ENCODE data around the gene ACTL7A.
"Not testable (repeated sequence)": the region's sequence is repeated elsewhere in the genome, so short reads cannot be mapped to it uniquely, and the experiment has no call there.

The ACTL7A gene

DNA sequence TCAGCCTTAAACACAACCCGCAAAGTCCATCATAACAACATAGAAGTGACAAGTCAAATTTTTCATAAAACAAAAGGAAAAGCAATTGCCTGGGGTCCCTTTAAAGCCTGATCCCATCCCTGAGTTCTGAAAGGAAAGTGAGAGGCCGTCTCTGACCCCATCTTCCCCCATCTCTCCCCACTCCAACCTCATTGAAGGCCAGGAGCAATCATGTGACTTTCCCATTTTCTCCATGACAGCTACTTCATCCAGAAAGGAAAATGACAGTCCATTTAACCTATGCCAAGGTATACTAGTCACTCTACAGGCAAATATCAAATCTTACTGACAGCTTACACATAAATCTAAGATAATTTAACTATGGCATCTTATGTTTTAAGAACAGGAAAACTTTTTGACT, 15.5 kb downstream of the ACTL7A start:
- DNase-seq (ENCODE audit: low read depth, low spot score), result no peak

DNA sequence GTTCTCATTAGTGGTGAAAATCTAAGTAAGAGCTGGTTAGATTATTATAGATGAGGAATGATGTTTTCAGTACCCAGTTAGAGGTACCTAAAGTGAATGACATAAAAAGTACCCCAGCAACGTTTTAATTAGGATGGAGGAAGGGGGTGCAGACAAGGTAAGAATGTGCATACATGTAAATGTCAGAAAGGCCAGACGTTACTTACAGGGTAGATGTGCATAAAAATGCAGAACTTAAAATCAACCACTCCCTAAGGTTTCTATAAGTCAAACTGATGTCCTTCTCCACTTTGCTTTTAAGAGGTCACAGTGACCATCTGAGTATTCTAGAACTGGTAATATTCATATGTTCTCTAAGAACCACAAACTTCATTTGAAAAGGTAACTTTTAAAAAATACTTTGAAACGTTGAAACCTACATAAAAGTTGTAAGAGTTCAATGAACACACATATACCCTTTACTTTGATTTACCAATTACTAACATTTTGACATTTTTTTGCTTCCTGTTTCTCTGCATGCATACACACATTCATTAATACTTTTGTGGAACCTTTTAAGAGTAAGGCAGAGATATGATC, 18.8 kb downstream of the ACTL7A start:
- DNase-seq (ENCODE audit: low read depth, low spot score), result no peak

DNA sequence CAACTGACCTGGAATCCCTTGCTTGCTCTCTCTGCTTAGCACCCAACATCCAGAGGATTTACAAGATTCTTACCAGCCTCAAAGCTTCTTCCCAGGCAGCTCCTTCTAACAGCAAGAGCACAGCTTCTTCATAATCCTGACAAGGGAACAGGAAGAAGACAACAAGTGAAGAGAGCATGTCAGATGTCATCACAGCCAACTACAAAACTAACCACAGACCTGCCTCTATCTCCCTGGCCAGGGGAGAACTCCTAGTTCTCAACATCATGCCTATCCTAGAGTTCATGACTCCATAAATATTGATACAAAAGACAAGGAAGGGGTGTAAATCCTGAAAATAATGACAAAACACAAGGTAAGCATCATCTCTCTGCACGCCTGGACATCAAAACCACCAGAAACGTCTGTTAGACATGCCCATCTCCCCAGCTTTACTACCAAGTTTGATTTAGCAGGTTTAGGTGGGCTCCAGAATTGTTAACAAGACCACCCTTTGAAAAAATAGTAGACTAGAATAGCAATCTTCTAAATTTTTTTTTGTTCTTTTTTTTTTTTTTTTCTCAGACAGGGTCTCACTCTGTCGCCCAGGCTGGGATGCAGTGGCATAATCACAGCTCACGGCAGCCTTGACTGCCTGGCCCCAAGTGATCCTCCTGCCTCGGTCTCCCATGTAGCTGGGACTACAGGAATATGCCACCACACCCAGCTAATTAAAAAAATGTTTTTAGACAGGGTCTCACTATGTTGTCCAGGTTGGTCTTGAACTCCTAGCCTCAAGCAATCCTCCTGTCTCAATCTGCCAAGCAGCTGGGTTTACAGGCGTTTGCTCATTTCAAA, 20.2 kb downstream of the ACTL7A start:
- no peak for DNase-seq (ENCODE audit: low read depth, low spot score)

DNA sequence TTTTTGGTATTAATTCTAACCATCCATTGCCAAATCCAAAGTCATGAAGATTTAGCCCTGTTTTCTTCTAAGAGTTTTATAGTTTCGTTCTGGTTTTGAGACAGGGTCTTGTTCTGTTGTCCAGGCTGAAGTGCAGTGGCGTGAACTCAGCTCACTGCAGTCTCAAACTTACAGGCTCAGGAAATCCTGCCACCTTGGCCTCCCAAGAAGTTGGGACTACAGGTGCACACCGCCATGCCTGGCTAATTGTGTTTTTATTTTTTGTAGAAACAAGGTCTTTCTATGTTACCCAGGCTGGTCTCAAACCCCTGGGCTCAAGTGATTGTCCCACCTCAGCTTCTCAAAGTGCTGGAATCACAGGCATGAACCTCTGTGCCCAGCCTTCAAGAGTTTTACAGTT, 21.0 kb downstream of the ACTL7A start:
- no peak for DNase-seq (ENCODE audit: low read depth, low spot score)

DNA sequence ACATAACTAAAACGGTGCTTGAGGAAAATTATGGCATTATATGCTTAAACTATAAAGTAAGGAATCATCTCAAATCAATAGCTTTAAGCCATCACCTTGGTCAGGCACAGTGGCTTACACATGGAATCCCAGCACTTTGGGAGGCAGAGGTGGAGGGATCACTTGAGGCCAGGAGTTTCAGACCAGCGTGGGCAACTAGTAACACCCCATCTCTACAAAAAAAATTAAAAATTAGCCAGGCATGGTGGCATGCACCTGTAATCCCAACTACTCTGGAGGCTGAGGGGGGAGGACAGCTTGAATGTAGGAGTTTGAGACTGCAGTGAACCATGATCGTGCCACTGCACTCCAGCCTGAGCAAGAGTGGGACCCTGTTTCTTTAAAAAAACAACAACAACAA, 22.6 kb downstream of the ACTL7A start:
- DNase-seq (ENCODE audit: low read depth, low spot score), result no peak

DNA sequence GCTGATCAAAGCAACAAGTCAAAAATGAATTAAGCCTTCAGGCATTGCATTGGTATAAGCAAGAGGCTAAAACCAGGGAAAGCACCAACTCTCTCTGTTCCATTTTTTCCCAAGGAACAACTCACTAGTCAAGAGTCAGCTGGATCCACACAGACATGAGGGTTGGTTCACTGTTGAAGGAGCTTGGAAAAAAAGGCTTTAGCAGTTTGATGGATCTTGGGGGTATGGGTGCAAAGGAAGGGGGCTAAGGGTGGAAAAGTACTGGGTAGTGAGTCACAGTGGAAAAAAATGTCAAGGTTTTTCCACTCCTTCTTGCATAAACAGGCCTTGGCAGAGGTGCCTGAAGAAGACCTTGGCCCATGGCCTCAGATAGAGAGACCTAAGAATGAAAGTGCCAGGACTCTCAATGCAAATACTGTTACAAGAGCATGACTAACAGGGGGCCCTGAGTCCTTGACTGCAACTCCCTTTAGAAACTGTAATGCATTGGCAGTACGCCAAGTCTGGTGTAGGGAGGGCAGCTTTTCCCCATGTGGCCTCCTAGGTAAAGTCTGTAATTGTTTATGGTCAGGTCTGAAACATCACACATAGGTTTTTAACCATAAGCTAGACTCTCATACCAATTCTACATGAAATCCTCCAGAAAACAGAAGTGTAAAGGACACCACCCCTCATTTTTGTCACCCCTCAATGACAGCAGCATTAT, 23.7 kb downstream of the ACTL7A start:
- peak; percentile 24 for DNase-seq (ENCODE audit: low read depth, low spot score)

DNA sequence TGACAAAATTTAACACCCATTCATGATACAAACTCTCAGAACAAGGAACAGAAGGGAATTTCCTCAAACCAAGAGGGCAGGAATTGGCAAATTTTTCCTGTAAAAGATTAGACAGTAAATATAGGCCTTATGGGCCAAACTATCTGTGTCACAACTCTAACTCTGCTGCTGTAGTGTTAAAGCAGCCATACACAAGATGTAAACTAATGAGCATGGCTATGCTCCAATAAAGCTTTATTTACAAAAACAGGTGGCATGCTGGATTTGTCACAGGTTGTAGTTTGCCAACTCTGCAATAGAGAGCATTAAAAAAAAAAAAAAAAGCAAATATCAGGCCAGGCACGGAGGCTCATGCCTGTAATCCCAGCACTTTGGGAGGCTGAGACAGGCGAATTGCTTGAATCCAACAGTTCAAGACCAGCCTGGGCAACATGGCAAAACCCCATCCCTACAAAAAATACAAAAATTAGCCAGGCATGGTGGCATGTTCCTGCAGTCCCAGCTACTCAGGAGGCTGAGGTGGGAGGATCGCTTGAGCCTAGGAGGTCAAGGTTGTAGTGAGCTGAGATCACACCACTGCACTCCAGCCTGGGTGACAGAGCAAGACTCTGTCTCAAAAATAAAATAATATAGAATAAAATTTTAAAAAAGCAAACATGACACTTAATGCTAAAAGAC, 24.7 kb downstream of the ACTL7A start:
- DNase-seq (ENCODE audit: low read depth, low spot score), result not testable (repeated sequence)

DNA sequence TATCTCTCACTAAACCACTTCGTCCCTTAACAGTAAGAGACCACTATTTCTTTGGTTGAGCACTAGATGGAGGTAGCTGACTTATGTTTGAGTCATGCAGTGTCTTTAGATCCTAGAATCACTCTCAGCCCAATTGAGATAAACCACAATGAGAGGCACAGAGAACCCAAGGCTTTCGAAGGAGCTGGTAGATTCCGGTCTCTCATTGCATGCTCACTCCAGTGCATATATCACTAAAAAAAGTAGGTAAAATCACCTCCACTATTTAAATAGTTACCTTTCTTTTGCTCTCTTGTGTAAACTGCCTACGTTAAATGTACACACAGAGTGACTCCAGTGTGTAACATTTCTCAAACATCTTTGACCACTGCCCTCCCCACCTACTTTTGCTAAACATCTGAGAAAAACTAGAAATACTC, 27.6 kb downstream of the ACTL7A start:
- DNase-seq (ENCODE audit: low read depth, low spot score), result no peak

DNA sequence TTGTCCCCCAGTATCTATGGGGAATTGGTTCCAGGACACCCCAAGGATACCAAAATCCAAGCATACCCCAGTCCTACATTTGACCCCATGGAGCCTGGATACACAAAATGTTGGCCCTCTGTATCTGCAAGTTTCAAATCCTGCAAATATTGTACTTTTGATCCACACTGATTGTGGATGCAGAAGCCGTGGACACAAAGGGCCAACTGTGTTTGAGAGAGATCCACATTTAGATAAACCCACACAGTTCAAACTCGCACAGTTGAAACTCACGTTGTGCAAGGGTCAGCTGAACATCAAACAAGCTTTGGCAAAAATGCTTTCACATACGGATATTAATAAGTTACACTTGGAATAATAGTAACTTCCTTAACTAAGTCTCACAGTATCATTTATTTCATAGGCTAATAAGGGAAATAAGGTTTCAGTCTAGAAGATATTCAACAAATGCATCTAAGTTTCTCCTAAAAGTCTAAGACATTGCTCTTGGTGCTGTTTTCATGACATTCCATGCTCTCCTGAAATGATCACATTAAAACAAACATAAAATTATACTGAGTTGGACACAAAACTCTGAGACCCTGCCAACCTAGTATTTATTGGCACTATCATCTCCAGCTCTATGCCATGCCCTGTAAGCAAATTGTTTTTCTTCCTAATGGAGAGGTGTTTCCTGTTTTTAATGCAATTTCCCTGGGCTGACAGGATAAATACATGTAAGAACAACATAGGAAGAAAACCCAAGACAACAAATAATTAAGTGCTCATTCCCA, 32.3 kb downstream of the ACTL7A start:
- DNase-seq (ENCODE audit: low read depth, low spot score), result no peak

DNA sequence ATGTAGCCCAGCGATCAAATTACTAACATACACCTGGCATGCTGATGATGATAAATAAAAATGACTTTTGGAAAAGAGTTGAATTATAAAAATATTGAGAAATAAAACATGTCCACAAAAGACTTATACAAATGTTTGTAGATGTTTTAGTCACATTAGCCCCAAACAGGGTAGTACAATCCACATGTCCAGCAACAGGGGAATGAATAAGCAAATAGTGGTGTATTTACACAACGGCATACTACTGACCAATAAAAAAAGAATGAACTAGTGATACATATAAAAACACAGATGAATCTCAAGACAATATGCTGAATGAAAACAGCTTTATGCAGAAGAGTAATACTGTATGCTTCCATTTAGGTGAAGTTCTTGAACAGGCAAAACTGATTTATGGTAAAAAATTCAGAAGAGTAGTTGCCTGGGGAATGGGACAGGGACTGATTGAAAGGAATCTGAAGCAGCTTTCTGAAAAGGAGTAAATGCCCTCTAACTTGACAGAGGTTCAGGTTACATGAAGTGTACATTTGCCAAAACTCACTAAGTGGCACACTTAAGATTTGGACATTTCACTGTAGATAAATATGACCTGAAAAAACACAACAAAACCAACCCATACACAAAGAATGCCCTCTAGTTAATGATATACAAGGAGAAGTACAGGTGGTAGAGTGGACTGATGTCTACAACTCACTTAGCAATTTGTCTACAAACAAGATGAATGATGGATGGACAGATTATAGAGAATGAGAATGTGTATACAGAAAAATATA, 35.4 kb downstream of the ACTL7A start:
- no peak for DNase-seq (ENCODE audit: low read depth, low spot score)

DNA sequence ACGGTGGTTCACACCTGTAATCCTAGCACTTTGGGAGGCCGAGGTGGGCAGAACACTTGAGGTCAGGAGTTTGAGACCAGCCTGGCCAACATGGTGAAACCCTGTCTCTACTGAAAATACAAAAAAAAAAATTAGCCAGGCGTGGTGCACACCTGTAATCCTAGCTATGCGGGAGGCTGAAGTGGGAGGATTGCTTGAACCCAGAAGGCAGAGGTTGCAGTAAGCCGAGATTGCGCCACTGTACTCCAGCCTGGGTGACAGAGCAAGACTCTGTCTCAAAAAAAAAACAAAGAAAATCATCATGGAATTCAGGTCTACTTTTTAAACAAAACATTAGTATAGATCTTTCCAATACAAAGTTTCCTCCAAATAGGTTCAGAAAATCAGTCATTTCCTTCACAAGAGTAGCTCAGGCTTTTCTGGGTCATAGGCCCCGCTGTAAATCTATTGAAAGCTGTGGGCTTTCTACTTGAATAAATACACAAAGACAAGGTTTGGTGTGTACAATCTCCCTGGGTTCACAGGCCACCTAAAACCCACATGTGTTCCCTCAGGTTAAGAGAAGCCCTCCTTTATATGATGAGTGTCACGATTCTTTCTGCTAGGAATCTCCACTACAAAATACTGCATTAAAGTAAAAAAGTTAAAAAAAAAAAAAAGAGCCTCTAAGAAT, 37.1 kb downstream of the ACTL7A start:
- not testable (repeated sequence) for DNase-seq (ENCODE audit: low read depth, low spot score)

DNA sequence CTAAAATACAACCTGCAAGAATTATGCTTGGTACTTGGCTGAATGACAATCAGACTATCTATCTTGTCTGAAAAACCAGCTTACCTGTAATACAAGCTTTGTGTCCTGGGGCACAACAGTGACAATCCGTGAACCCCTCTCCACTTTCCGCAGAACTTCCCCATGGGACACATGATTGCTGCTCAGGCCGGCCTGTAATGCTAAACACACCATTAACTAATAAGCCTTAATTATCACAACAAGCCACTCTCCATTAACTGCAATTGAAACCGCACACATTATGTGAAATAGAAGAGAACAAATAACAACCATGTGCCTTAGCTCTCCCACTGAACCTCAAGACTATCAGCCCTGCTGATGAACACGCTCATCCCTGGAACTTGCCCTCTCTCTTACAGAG, 38.1 kb downstream of the ACTL7A start:
- DNase-seq (ENCODE audit: low read depth, low spot score), result no peak

DNA sequence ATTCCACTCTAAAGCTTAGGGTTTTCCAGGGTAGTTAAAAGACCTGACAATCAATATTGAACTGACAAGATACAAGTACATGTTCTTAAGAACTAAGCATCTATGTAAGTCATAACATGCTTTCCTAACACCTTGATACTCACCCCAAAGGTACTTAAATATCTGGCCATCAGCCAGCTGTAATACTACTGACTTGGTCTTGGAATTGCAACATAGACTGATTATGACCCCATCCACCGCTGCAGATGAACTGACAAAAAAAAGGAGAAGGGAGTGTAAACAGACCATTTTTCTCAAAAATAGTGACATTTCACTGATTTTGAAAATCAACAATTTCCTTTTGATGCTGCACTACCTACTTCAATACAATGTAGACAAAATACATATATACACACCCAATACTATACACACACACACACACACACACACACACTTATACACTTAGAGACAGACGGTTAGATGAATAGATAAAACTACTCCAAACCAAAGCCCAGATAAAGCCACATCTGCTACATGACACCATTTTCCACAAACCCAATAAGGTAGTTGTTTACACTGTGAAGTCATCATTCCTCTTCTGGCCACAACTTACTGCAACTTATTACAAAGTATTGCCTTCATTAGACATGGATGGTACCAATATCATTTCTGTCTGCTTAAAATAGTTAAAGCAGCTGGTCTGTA, 41.5 kb downstream of the ACTL7A start:
- no peak for DNase-seq (ENCODE audit: low read depth, low spot score)

DNA sequence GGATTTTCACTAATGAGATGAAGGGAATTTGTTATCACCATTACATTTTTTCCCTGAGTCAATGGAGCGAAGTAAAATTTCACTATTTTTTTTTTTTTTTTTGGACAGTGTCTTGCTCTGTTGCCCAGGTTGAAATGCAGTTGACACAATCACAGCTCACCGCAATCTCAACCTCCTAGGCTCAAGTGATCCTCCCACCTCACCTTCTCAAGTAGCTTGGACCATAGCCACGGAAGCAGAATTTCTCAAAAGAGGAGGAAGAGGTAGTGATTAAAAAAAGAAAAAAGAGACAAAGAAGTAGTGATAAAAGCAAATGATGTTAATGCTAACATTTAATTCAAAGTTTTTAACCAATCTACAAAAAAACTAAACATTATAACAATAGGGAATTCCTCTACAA, 42.1 kb downstream of the ACTL7A start:
- no peak for DNase-seq (ENCODE audit: low read depth, low spot score)

DNA sequence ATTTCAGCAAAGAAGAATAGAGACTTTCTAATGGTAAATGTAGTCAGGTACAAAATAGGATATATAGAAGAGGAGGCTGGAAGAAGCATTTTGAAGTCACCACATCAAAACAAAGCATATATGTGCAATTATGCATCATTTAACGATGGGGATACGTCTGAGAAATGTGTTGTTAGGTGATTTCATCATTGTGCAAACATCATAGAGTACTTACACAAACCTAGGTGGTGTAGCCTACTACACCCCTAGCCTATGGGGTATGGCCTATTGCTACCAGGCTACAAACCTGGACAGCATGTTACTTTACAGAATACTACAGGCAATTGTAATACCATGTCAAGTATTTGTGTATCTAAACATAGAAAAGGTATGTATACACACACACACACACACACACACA, 43.4 kb downstream of the ACTL7A start:
- no peak for DNase-seq (ENCODE audit: low read depth, low spot score)

DNA sequence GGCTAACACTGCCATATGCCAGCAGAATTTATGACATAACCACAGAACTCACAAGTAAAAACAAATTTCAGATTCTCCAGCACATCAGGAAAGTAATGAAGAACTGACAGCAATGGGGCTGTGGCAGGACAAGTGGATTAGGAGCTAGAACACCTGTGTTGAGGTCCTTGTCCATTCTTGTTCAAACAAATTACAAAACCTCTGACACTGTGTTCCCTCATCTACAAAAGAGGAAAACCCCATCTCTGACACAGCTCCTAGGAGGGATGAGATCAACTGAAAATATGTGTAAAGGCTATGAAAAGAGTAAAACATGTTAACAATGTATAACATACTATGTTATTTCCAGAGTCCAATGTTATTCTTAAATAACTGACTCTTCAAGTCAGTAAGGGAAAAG, 48.3 kb downstream of the ACTL7A start:
- DNase-seq (ENCODE audit: low read depth, low spot score), result no peak

DNA sequence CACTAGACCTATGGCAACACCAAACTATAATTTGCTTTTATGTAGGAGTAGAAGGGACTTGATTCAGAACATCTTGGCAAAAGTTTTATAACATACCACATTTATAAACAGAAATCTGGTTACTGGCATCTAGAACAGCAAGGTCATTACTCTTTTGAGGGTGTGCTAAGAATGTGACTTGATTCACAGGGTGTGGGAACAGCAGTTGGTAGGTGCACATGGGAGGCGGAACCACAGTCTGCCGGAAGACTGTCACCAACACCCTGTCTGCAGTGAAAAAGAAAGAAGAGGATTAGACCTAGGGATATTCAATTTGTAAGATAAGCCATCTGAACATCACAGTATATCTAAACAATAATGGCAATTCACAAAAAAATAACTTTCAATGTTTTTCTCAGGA, 48.8 kb downstream of the ACTL7A start:
- no peak for DNase-seq (ENCODE audit: low read depth, low spot score)

DNA sequence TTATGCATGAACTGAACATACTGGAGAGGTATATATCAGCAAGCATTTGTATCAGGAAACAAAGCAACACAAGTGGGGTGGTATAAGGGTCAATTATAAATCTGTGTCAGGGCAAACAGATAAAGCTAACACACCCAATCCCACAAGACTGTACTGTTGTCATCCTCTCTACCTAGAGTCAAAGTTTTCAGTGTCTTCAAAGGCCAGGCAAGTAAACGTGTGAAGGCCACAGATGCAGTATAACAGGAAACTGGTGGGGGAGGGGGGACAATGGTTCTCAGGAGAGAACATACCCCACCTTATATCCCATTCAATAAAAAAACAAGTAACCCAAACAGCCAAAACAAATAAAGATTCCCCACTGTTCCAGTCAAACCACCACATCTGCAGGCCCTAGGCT, 49.8 kb downstream of the ACTL7A start:
- no peak for DNase-seq (ENCODE audit: low read depth, low spot score)

All from brain pericyte (primary cell).